Measurements from ENCODE around the gene FAM25A.
"Not testable (repeated sequence)": the region's sequence is repeated elsewhere in the genome, so short reads cannot be mapped to it uniquely, and the experiment has no call there.

Gene FAM25A

GRCh38 chr10:86979977-86980448 lies 40.1 kb upstream of the FAM25A start:
- TF ChIP-seq CTCF (conservative IDR thresholded peaks at IDR 0.05) (no peak), ZFX (IDR thresholded peaks at IDR 0.05) (no peak)
- H3K27ac ChIP-seq, result no peak overlapping the region

- not testable (repeated sequence) for H3K27ac ChIP-seq
Observed at GRCh38 chr10:86981020-86981419, 39.1 kb upstream of the FAM25A start.

- no peak for TF ChIP-seq ZFX (IDR thresholded peaks at IDR 0.05)
- no peak for TF ChIP-seq CTCF (conservative IDR thresholded peaks at IDR 0.05)
- no peak overlapping the region for H3K27ac ChIP-seq
Observed at GRCh38 chr10:86981716-86982115, 38.4 kb upstream of the FAM25A start.

- H3K27ac ChIP-seq, result not testable (repeated sequence)
Observed at GRCh38 chr10:86984498-86984897, 35.6 kb upstream of the FAM25A start.

- no peak for TF ChIP-seq ZFX (IDR thresholded peaks at IDR 0.05)
- TF ChIP-seq CTCF (conservative IDR thresholded peaks at IDR 0.05), result no peak
- no peak overlapping the region for H3K27ac ChIP-seq
Observed at GRCh38 chr10:86988520-86988919, 31.6 kb upstream of the FAM25A start.

GRCh38 chr10:86991362-86991761 lies 28.7 kb upstream of the FAM25A start:
- H3K27ac ChIP-seq, result not testable (repeated sequence)

- TF ChIP-seq ZFX (IDR thresholded peaks at IDR 0.05) (no peak), CTCF (conservative IDR thresholded peaks at IDR 0.05) (no peak)
- H3K27ac ChIP-seq, result no peak overlapping the region; the same call in 1 of the 2 replicates
Observed at GRCh38 chr10:86992456-86992855, 27.6 kb upstream of the FAM25A start.

- peak overlapping the region; percentile 49 for H3K27ac ChIP-seq
- TF ChIP-seq ZFX (IDR thresholded peaks at IDR 0.05) (no peak), CTCF (conservative IDR thresholded peaks at IDR 0.05) (no peak)
Observed at GRCh38 chr10:86992929-86993328, 27.2 kb upstream of the FAM25A start.

- not testable (repeated sequence) for H3K27ac ChIP-seq
Observed at GRCh38 chr10:86999802-87000403, 20.2 kb upstream of the FAM25A start.

- no peak overlapping the region for H3K27ac ChIP-seq
- TF ChIP-seq CTCF (conservative IDR thresholded peaks at IDR 0.05) (no peak), ZFX (IDR thresholded peaks at IDR 0.05) (no peak)
Observed at GRCh38 chr10:87000491-87000890, 19.6 kb upstream of the FAM25A start.

- H3K27ac ChIP-seq, result peak overlapping the region; percentile 83
Observed at GRCh38 chr10:87007124-87007523, 13.0 kb upstream of the FAM25A start.

GRCh38 chr10:87007674-87008073 lies 12.4 kb upstream of the FAM25A start:
- not testable (repeated sequence) for H3K27ac ChIP-seq

- H3K27ac ChIP-seq, result peak overlapping the region; percentile 79
Observed at GRCh38 chr10:87008303-87008702, 11.8 kb upstream of the FAM25A start.

GRCh38 chr10:87009134-87009696 lies 10.9 kb upstream of the FAM25A start:
- peak overlapping the region; percentile 79 for H3K27ac ChIP-seq
